Retina (tissue), 1 donor: ENCODE results near the gene SWT1.
"Not testable (repeated sequence)": the region's sequence is repeated elsewhere in the genome, so short reads cannot be mapped to it uniquely, and the experiment has no call there.

ENCODE experiments used
- DNase-seq: peaks from one replicate; pipeline ENCODE4 v3.0.0-alpha.2; 2016

SWT1 gene

DNA sequence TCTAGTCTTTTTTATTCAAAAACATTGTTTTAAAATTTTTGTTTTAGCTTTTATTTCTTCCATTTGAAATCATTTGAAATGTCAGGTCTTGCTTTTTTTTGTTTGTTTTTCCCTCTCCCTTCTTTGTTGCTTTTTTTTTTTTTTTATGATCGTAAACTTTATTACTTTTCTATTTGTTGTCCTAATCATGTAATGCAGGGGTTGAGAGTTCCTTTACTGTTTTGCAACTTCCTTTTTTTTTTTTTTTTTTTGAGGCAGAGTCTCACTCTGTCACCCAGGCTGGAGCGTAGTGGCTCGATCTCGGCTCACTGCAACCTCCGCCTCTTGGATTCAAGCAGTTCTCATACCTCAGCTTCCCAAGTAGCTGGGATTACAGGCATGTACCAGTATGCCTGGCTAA, 135.3 kb downstream of the SWT1 start:
- DNase-seq = no peak

DNA sequence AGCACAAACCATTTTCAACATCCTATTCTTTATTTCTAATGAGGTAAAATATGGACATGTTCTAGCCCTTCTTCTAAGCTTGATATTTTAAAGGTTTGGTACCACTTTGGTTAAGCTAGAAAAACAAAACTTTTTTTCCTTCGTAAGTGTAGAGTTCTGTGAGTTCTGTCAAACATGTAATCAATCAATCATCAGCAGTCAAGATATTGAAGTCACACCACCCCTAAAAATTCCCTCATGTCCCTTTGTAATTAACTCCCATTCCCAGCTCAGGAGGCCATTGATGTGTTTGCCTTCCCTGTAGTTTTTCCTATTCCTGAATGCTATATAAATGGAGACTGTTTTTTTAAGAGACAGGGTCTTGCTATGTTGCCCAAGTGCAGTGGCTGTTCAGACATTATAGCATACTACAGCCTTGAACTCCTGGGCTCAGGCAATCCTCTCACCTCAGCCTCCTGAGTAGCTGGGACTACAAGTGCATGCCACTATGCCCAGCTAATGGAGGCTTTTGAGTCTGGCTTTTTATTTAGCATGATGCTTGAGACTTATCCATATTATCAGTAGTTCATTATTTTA, 137.1 kb downstream of the SWT1 start:
- no peak for DNase-seq

DNA sequence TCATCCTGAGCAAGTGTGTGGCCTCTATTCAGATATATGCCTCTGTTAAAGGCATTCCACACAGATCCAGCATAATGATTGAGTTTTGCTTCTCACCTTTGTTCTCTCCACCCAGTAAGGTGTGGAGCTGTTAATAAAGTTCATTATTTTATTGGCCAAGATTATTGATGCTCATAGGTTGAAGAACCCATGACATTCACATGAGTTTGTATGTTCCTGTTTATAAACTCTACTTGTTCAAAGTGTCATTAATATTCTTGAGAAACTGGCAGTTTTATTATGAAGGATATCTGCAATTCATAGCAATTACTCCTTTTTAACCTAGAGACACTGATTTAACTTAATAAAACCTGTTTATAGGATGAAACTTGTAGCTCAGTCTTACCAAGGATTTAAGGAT, 138.1 kb downstream of the SWT1 start:
- DNase-seq = no peak

DNA sequence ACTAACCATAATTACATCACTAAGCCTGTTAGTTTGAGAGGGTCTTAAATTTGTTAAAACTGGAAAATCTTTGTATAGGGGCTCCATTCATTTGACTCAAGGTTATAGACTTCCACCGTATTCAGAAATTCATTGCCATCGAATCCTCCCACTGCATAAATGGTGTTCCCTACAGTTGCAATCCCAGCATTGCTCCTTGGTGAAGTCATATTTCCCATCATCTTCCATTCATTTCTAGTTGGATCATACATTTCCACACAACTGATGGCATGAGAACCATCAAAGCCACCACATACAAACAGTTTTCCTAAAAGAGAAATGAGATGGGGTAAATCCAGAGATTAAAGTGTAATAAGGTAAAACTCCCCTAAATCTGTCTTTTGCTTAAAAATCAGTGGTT, 141.0 kb downstream of the SWT1 start:
- DNase-seq = no peak

DNA sequence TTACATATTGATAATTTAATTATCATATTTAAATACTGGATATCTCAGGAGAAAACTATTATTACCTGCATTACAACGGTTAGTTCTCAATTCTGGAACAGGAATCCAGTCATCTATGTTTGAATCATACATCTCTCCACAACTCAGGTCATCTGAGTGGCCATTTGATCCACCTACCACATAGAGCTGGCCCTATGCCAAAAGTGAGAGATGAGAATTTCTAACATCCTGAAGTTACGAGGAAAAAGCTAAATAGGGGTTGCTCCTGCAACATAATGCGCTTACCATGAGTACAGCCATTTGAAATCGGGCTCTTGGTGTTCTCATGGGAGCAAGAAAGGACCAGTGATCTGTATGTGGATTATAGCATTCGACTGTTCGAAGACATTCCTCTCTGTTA, 143.2 kb downstream of the SWT1 start:
- no peak for DNase-seq

DNA sequence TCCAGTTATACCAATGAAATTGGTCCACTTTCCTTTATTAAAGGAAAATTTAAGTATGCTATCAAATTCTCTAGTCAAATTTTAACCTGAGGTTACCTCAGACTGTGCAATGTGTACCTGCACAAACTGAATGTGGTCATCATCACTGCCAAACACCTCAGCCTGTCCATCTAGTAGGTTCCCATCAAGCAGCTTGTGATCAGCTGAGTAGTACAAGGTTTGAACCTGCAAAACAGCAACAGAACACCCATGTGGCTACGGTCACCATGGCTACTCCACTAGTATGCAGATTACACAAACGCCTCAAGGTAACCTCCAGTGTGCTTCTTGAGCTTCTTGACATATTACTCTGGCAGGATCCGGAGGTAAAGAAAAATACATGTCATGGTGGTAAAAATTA, 148.5 kb downstream of the SWT1 start:
- DNase-seq = no peak

DNA sequence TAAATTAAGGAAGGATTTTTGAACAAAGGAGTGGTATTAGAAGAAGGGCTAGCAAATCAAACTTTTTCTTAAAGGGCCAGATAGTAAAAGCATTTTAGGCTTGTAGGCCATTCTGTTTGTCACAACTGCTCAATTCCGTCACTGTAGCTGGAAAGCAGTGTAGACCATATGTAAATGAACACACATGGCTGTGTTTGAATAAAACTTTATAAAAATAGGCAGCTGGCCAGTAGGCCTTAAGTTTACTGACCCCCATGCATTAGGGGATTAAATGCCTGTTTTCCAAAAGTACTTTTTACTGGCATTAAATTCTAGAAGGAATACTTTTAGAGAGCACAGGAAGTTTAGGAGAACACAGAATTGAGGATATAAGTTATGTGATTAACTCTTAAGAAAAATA, 151.2 kb downstream of the SWT1 start:
- no peak for DNase-seq

DNA sequence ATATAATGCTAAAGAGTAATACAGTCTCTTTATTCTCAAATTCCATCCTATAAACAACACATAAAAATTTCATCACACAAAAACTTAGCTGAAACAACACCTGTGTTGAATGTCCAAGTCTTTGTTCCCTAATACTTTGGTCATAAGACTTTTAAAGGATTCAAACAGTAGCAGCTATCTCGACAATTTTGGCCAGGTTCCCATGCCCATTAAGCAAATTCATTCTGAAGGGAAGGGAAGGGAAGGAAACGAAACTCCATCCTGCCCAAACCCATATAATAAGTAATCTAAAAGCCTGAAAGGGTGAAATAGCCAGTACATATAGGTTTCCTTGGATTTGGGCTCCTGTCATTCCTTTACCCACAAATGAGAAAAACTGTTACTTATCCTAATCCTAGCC, 152.6 kb downstream of the SWT1 start:
- DNase-seq = no peak

DNA sequence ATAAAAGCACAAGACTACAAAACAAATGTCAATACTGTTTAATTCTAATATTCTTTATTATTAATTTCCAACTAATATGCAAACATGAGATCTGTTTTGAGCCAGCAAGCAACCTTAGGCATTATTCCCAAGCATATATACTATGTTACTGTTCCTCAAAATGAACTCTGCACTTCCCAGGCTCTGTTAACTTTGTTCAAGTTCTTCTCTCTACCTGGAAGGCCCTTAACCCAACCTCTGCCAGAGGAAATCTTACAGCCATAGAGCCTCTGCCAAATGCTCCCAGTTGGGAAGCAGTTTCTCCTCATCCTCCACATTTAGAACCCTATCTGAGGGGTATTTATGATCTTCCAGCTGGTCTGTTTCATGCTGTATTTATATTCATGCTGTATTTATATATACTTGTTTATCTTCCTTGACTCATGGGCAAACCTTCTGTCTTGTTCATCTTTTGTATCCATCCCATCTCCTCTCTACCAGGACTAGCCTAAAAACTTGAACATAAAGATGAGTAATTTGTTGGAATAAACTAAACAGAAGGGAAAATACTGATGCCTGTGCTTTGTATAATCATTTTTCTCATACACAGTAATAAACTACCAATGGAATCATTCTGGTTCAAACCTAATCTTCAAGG, 154.7 kb downstream of the SWT1 start:
- no peak for DNase-seq

DNA sequence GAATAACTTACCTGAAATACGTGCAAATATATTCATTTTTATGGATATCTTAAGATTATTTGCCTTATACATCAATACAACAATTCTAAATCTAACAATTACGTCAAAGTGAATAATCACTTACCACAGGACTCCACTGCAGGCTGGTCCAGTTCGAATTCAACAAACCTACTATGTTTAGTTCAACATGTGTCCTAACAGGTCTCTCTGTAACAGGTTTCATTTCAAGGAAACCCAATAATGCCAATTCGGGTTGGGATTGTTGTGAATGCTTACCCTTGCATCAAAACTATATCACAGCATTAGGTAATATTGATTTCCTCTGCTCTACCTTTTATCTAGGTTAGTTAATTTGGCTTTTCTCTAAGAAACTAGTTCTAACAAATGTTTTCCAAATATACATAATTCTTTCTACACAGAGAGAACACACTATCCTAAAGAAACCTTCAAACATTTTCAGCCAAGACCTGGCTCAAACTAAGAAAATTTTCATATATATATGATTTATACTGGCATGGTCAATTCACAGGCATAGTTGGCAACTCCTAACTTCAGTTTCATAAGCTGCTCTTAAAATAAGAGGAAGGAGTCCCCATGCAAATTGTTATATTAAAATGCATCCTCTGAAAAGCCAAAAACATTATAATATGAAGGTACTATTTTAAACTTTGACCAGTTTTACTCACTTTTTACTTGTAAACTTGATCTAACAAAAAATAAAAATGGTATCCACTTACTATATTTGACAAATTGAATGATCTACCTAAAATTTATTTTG, 155.6 kb downstream of the SWT1 start:
- DNase-seq = no peak

DNA sequence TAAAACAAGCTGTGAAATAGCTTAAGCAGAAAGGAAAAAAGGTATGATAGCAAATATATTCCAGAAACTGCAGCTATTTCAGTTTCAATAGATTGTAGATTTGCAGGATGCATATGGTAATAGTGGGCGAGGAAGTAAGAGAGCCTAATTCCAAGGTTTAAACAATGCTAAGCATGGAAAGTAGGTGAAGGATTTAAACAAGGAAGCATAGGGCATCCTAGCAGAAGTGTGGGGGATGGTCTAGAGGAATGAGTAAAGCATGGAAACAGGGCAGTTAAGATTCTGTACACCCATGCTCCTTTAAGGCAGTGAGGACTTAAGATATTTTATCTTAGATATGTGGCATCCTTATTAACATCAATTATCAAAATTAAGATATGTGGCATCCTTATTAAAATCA, 157.4 kb downstream of the SWT1 start:
- DNase-seq = no peak

DNA sequence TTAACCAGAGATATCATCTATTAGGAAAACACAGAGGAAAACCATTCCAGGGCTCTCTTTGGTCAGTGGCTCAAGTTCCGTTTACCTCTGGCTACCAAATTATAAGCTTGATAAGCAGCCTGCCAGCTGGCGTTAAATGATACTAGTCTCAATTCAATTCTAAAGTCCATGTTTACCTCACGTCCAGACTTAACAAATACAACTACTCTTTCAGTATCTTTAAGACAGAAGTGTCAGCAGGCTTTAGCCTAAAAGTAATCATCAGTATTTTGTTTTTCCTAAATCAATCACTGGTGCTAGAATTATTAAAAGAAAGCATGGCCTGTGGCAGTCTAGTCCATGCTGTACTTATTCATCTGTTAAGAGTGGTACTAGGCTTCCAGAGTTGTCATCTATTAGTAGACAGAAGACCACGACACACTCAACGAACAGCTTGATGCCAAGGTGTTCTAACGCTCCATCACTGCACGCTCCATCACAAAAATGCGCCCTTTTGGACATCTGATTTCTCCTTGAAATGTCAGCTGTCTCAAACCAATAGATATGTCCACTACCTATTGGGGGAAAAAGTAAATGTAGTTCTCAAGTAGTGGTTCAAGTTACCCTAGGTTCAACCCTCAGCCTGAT, 158.6 kb downstream of the SWT1 start:
- no peak for DNase-seq

DNA sequence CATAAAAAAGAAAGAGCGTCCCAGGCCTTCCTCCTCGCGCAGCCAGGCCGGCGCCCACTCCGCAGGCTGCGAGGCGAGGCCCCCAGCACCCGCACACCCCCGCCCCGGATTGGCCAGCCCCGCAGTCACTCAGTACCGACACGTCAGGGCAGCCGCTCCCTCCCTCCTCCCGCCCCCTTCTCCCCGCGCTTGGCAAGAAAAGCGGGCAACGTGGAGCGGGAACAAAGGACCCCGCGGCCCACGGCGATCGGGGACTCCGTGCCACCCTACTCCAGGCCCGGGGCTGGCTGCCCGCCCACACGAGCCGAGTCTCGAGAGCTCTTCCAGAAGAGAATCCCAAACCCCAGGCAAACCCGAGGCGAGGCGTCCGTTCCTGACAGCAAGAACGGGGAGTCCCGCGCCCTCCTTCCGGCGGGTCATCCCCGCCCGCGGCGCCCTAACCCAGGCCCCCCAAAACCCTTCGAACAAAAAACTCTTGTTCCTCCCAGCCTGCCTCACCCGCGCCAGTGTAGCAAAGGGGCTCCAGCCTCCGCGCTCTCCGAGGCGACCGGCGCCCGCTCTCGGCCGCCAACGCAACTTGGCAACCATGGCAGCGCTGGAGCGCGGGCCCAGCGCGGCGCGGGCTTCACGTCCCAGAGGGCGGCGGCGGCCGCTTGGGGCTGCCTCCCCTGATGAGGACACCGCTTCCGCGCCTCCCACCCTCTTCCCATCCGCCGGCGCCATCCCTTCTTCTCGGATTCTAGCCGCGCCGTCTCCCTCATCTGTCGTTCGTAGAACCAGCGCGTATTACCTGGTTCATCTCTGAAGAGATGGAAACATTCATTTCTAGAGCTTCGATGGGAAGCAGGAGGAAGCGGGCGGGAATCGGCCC, 159.4 kb downstream of the SWT1 start:
- peak; percentile 94 for DNase-seq

DNA sequence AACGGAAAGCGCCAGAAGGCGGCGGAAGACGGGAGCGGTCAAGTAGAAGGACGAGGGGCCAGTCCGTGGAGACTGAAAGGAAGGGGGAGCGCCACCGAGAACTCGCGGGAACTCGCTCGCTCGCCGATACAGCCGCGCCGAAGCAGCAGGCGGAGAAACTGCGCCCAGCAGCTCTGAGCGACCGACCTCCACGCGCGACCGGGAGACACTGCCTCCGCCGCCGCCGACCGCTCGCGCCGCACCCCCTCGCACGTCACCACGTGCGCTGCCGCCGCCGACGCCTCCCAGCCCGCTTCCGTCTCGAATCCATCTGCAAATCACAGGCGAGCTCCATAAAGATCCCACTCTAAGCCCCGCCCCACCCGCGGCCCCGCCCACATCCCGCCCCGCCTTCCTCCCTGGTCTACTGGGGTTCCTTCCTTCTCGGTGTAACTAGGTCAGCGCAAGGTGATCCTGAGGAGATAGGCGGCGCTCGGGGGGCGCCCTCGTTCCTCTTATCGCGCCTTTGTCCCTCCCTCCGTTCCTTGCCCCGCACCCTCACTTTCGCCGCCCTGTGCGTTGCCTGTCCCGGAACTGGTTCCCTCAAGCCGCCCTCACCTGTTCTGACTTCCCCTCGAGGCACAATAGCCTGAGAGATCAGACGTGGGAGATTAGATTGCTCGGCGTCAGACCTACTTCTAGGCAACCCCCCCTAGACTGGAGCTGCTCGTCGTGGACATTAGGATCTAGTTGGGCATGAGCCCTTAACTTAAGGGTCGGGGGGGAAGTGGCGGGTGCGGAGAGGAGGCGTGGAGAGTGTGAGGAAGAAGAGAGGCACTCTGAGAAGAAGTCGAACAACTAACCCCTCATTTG, 160.3 kb downstream of the SWT1 start, which contains the start of gene IVNS1ABP:
Gene IVNS1ABP (minus strand): TSS at position 210 of the 852 bp plus-strand sequence. CDS start 7,750 bp downstream, outside the sequence.
- DNase-seq = peak; percentile 96

DNA sequence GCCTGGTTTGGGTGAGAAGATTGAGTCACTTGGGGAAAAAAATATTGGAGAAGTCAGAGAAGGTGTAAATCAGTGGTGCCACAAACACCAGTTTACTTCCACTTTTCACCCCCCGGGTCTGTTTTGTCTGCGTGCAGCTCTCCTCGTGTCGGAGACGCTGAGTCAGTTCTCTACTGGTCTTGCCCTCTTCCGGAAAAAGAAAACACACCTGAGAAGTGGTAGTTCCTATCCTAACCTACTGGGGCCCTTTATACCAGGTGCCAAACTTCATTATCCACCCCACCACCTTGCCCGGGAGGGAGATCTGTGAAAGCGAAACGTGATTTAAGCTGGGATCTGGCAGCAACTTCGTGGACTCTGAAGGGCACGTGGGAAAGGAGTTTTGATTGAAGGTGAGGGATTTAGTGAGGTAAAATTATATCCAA, 160.9 kb downstream of the SWT1 start:
- DNase-seq = no peak

DNA sequence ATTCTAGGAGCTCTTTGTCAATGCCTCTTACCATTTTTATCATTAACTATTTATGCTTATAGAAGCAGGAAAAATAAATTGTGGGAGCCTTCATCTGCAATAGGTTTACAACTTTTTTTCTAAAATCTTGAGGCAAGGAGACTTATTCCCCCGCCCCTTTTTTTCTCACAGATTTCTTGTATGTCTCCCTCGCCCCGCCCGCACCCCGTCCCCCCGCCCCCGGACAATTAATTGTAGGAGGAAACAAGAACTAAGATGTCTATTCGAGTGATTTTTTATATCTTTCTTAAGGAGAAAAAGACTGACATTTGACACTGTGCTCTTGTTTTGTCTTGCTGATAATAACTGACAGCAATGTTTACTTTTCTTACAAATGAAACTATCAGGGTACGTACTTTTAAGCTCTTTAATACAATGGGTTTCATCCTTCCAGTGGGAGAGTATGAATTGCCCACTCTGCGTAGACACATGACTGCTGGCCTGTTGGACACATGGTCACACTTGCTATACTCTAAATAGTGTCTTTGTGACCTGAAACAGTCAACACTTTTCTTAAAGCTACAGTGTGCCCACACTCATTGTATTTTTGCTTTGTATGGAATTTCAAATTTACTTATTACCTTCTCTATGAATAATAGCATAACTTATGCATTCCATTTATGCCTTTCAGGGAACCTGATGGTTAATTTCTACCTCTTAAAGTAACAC, 161.6 kb downstream of the SWT1 start:
- no peak for DNase-seq

DNA sequence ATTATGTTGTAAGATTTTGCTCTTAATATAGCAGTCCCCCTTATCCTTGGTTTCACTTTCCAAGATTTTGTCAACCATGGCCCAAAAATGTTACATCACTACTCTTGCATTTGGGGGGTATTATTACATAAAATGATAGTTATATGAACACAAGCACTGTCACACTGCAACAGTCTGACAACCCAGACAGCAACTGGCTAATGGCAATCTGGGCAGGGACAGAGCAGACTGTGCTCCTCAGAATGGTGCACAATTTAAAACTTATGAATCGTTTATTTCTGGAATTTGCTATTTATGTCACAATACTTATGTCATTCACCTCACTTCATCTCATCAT, 162.1 kb downstream of the SWT1 start:
- DNase-seq = no peak

DNA sequence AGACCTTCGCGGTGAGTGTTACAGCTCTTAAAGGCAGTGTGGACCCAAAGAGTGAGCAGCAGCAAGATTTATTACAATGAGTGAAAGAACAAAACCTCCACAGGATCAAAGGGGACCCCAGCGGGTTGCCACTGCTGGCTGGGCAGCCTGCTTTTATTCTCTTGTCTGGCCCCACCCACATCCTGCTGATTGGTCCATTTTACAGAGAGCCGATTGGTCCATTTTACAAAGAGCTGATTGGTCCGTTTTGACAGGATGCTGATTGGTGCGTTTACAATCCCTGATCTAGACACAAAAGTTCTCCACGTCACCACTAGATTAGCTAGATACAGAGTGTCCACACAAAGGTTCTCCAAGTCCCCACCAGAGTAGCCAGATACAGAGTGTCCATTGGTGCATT, 164.1 kb downstream of the SWT1 start:
- DNase-seq = not testable (repeated sequence)

DNA sequence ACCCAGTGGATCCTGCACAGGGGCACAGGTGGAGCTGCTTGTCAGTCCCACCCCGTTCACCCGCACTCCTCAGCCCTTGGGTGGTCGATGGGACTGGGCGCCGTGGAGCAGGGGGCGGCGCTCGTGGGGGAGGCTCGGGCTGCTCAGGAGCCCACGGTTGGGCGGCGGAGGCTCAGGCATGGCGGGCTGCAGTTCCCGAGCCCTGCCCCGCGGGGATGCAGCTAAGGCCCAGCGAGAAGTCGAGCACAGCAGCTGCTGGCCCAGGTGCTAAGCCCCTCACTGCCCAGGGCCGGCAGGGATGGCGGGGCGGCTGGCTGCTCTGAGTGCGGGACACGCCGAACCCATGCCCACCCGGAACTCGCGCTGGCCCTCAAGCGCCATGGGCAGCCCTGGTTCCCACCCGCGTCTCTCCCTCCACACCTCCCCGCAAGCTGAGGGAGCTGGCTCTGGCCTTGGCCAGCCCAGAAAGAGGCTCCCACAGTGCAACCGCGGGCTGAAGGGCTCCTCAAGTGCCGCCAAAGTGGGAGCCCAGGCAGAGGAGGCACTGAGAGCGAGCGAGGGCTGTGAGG, 164.8 kb downstream of the SWT1 start:
- not testable (repeated sequence) for DNase-seq

DNA sequence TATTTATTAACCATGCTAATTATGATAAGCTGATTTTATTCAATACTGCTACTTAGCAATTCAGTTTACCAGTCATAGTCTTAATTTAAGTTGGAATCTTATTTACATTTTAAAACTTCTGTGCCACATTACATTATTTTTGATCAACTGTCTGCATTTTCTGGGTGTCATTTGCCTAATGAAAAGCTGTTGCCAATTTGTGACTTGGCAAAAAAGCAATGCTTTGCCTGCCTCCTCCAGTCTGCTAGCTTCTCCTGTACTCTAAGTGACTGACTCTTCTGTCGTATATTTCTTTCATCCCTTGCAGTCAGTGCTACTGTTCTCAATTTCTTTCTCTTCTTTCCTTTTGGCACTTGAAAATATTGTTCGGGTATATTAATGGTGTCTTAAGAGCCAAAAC, 165.7 kb downstream of the SWT1 start:
- DNase-seq = no peak

DNA sequence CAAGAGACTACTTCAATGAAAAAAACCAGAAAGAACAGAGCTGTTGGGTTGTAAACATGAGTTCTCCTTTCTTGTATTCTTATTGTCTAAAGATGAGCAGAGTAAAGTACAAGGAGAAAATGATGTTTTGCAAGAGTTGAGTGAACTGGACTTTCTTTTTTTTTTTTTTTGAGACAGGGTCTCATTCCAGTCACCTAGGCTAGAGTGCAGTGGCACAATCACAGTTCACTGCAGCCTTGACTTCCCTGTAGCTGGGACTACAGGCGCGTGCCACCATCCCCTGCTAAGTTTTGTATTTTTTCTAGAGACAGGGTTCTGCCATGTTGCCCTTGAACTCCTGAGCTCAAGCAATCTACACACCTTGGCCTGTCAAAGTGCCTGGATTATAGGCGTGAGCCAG, 167.2 kb downstream of the SWT1 start:
- no peak for DNase-seq
